ENCODE results near the gene GPBAR1. TPM values are rescaled to one million over a fixed set of nuclear protein-coding genes. Genes with fewer than 3 reads are reported as not detected.

The GPBAR1 gene
- total RNA-seq, 6 donors from 2014 or later: 0.33 to 6.4 (median 4.1) TPM

DNA sequence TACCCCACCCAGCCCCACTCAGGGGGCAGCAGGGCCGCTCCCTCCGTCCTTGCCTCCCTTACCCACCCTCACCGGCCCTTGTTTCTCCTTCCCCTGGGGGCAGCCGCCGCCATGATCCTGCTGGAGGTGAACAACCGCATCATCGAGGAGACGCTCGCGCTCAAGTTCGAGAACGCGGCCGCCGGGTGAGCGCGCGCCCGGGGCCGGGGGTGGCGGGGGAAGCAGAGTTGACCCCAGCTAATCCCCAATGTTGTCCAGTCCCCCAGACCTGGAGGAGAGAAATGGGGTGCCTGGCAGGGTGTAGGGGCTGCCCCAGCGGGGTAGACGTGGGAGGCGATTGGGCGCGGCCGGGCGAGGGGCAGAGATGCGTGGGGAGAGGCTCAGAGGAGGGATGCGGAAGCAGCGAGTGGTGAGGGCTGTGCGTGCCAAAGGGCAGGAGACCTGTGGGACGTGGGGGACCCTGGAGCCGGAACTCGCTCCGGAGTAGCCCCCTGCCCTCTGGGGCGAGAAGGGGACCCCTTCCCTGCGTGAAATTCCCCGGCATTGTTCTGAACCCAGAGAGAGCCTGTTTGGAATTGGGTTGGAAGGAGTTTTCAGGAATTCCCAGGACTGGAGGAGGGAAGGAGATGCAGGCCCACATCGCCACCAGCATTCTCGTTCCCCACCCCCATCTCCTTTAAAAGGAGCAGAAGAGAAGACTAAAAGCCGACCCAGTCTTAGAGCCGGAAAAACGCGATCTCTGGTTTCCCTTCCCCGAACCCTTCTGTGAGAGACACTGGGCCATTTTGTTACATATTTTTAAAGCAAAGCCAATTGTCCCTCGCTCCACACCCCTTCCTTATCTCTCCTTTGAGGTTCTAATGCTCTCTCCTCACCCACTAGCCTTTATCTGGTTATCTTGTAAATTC, 43.2 kb upstream of the GPBAR1 start:
- TF ChIP-seq EP300 (IDR thresholded peaks at IDR 0.05) (no peak), POLR2AphosphoS5 (IDR thresholded peaks at IDR 0.05) (peak in 1 of 2 donors; percentile 39), POLR2A (IDR thresholded peaks at IDR 0.05) (peak in 1 of 4 donors; percentile 35)
- TF ChIP-seq, protein P1, sequence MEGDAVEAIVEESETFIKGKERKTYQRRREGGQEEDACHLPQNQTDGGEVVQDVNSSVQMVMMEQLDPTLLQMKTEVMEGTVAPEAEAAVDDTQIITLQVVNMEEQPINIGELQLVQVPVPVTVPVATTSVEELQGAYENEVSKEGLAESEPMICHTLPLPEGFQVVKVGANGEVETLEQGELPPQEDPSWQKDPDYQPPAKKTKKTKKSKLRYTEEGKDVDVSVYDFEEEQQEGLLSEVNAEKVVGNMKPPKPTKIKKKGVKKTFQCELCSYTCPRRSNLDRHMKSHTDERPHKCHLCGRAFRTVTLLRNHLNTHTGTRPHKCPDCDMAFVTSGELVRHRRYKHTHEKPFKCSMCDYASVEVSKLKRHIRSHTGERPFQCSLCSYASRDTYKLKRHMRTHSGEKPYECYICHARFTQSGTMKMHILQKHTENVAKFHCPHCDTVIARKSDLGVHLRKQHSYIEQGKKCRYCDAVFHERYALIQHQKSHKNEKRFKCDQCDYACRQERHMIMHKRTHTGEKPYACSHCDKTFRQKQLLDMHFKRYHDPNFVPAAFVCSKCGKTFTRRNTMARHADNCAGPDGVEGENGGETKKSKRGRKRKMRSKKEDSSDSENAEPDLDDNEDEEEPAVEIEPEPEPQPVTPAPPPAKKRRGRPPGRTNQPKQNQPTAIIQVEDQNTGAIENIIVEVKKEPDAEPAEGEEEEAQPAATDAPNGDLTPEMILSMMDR (IDR thresholded peaks at IDR 0.05): no peak
- H3K9me3 ChIP-seq: no peaks in the 10 kb centered on the region
- H3K27me3 ChIP-seq: no peaks in the 10 kb centered on the region
- peak overlapping the region; percentile 61 to 95 (median 84) for H3K4me3 ChIP-seq
- WGBS, 2 donors: 1% methylated on average over 27 to 46 of the region's 47 CpGs
- peak; percentile 80 to 92 for DNase-seq
- H3K27ac ChIP-seq: peak overlapping the region; percentile 95 to 100 (median 98)
- ATAC-seq (ENCODE audit: low FRiP score in 2 of 2): peak; percentile 87 to 88
- peaks cover 0 to 9% (median 0%) of the 10 kb centered on the region in 4 donors for H3K36me3 ChIP-seq
- peaks cover 44 to 55% (median 50%) of the 10 kb centered on the region in 4 donors for H3K4me1 ChIP-seq

GRCh38 chr2:218218268-218219185, 42.3 kb upstream of the GPBAR1 start:
- Histone ChIP-seq H3K9me3 (no peaks in the 10 kb centered on the region), H3K27ac (peak overlapping the region; percentile 95 to 100 (median 98)), H3K36me3 (peaks cover 0 to 18% (median 0%) of the 10 kb centered on the region in 4 donors), H3K27me3 (no peaks in the 10 kb centered on the region), H3K4me3 (peak overlapping the region; percentile 61 to 95 (median 84)), H3K4me1 (peaks cover 54 to 64% (median 59%) of the 10 kb centered on the region in 4 donors)
- no peak for DNase-seq
- TF ChIP-seq POLR2AphosphoS5 (IDR thresholded peaks at IDR 0.05) (no peak), POLR2A (IDR thresholded peaks at IDR 0.05) (no peak), EP300 (IDR thresholded peaks at IDR 0.05) (no peak)
- TF ChIP-seq, protein P1 (IDR thresholded peaks at IDR 0.05): no peak
- 5 to 6% methylated on average over 4 of the region's 4 CpGs for WGBS, 2 donors
- ATAC-seq (ENCODE audit: low FRiP score in 2 of 2): no peak

DNA sequence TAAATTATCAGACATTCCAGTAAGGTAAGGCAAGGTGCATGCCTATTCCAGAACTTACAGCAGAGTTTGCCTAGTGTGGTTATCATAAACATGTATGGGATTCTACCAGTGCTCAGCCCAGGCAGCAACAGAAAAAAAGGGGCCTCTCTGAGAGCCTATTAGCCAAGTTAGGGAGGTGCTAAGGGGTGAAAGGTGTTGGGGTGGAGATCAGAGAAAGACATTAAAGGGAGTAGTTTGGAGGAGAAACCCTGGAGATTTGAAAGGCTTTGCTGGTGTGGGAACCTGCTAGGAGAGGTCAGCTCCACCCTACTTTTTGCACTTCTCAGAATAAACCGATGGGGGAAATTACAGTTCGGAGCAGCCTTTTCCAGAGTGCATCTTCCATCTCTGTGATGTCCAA, 40.9 kb upstream of the GPBAR1 start:
- WGBS, 2 donors: 30 to 40% methylated on average over 2 of the region's 2 CpGs
- TF ChIP-seq EP300 (IDR thresholded peaks at IDR 0.05) (no peak), POLR2AphosphoS5 (IDR thresholded peaks at IDR 0.05) (no peak), POLR2A (IDR thresholded peaks at IDR 0.05) (no peak)
- TF ChIP-seq, protein P1 (IDR thresholded peaks at IDR 0.05): no peak
- Histone ChIP-seq H3K9me3 (no peaks in the 10 kb centered on the region), H3K4me1 (peaks cover 67 to 77% (median 68%) of the 10 kb centered on the region in 4 donors), H3K36me3 (peaks cover 0 to 27% (median 7%) of the 10 kb centered on the region in 4 donors), H3K27me3 (no peaks in the 10 kb centered on the region), H3K27ac (peak overlapping the region; percentile 95 to 100 (median 98)), H3K4me3 (peak overlapping the region in 3 of 4 donors; percentile 10 to 83 (median 61))
- ATAC-seq (ENCODE audit: low FRiP score in 2 of 2): no peak
- no peak for DNase-seq

DNA sequence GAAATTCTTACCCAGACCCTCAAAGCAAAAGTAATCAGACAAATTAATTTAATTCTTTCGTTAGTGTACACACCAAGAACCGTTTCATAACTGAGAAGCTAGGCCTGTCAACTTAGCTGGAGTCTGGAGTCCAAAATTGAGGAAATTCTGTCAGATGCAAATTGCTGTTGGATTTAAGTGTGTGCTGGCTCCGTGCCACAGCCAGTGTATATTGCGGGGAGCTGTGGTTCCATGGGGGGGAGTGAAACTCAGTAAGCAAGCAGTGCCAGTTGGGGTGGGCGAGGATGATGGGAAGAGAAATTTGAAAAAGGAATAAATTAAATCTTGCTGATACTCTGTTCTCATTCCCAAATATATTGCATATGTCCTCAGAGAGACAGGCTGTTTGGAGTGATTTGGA, 39.8 kb upstream of the GPBAR1 start:
- peak overlapping the region in 2 of 4 donors; percentile 10 to 96 for H3K27ac ChIP-seq
- ATAC-seq (ENCODE audit: low FRiP score in 2 of 2): no peak
- no peaks in the 10 kb centered on the region for H3K27me3 ChIP-seq
- H3K36me3 ChIP-seq: peaks cover under 1 to 38% (median 18%) of the 10 kb centered on the region in 4 donors
- no peaks in the 10 kb centered on the region for H3K9me3 ChIP-seq
- TF ChIP-seq POLR2A (IDR thresholded peaks at IDR 0.05) (no peak), POLR2AphosphoS5 (IDR thresholded peaks at IDR 0.05) (no peak), EP300 (IDR thresholded peaks at IDR 0.05) (no peak)
- TF ChIP-seq, protein P1 (IDR thresholded peaks at IDR 0.05): no peak
- no peak for DNase-seq
- no peak overlapping the region for H3K4me3 ChIP-seq
- 43 to 44% methylated on average over 5 of the region's 5 CpGs for WGBS, 2 donors
- H3K4me1 ChIP-seq: peaks cover 67 to 84% (median 68%) of the 10 kb centered on the region in 4 donors

All from upper lobe of left lung (tissue), 6 donors.